DND-41 (cell line): ENCODE results near the gene TMEM190.

Experiments used
- ATAC-seq: fragments of 200-7000 bp; cut with Tn5 transposase; 3 replicates; pipeline ENCODE4 v1.9.1; 2021; ENCODE audit warnings: low read depth; ENCODE audit not compliant: insufficient read depth
- DNase-seq: peaks from one replicate; pipeline ENCODE4 v3.0.0-alpha.2; 2020
- H2AFZ ChIP-seq: 2 replicates; pipeline ENCODE4 v1.6.0; 2012; ENCODE audit warnings: low read depth, low read length
- H3K27ac ChIP-seq: 2 replicates; pipeline ENCODE4 v1.5.1; 2012; ENCODE audit warnings: low read length, inconsistent platforms
- H3K27me3 ChIP-seq: fragments of 200-600 bp; sonication (generic); 2 replicates; pipeline ENCODE4 v1.6.0; 2012; ENCODE audit warnings: low read length, mild to moderate bottlenecking, inconsistent platforms; ENCODE audit not compliant: insufficient read depth, poor library complexity
- H3K36me3 ChIP-seq: 2 replicates; pipeline ENCODE4 v1.5.1; 2012; ENCODE audit warnings: low read length, inconsistent platforms; ENCODE audit not compliant: insufficient read depth
- H3K4me1 ChIP-seq: 2 replicates; pipeline ENCODE4 v1.5.1; 2012; ENCODE audit warnings: mild to moderate bottlenecking, low read length; ENCODE audit not compliant: insufficient read depth
- H3K4me2 ChIP-seq: 2 replicates; pipeline ENCODE4 v1.6.0; 2012; ENCODE audit warnings: mild to moderate bottlenecking, moderate library complexity, low read length, inconsistent platforms; ENCODE audit not compliant: insufficient read depth
- H3K4me3 ChIP-seq, 2 experiments: fragments of 200-600 bp in 1 of 2; shearing (Covaris generic) in 1 of 2; 2 replicates each; pipeline ENCODE4 v1.5.1; 2012 to 2016; ENCODE audit warnings: inconsistent platforms in 2 of 2, low read length in 2 of 2, mild to moderate bottlenecking in 2 of 2, low read depth in 1 of 2, moderate library complexity in 1 of 2
- H3K79me2 ChIP-seq: 2 replicates; pipeline ENCODE4 v1.6.0; 2012; ENCODE audit warnings: low read length, inconsistent platforms; ENCODE audit not compliant: insufficient read depth
- H3K9ac ChIP-seq: 2 replicates; pipeline ENCODE4 v1.6.0; 2012; ENCODE audit warnings: low read depth, mild to moderate bottlenecking, inconsistent platforms, low read length, moderate library complexity
- H3K9me3 ChIP-seq: 2 replicates; pipeline ENCODE4 v1.5.1; 2012; ENCODE audit warnings: low read length, moderate library complexity, mild to moderate bottlenecking, inconsistent platforms; ENCODE audit not compliant: insufficient read depth, severe bottlenecking
- H4K20me1 ChIP-seq: 2 replicates; pipeline ENCODE4 v1.6.0; 2012; ENCODE audit warnings: low read length; ENCODE audit not compliant: insufficient read depth
- EZH2 ChIP-seq: IDR thresholded peaks from 3 replicates; pipeline ENCODE4 v1.6.1; 2012; ENCODE audit warnings: borderline replicate concordance, low read depth, mild to moderate bottlenecking, moderate library complexity, low read length, inconsistent platforms; ENCODE audit not compliant: severe bottlenecking
- TF ChIP-seq, protein P1 (sequence below): IDR thresholded peaks from 2 replicates; pipeline ENCODE4 v1.5.1; 2012; ENCODE audit warnings: borderline replicate concordance, low read length, moderate library complexity, mild to moderate bottlenecking; ENCODE audit not compliant: poor library complexity, severe bottlenecking; ENCODE audit errors: extremely low read depth

TMEM190 gene

DNA sequence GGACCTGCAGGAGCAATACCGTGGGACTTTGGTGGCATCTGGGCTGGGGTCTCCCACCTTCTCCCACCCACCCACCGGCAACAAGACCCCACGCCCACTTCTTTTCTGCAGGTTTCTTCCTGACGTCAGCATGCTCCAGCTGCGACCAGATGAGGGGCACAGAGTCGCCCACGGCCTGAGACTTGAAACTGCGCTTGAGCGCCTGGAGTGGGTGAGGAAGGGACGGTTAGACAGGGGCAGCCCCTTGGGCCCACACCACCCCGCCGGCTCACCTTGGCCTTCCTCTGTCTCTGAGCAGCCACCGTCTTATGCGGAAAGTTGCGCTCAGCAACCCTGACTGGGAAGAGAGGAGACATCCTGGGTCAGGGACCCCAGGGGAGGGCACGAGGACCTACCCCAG lies 15.7 kb upstream of the TMEM190 start:
- no peaks in the 10 kb centered on the region for H3K79me2 ChIP-seq
- no peak overlapping the region for H2AFZ ChIP-seq
- H3K27ac ChIP-seq: no peak overlapping the region
- H3K9me3 ChIP-seq: no peaks in the 10 kb centered on the region
- no peak overlapping the region for H3K4me2 ChIP-seq
- no peaks in the 10 kb centered on the region for H3K4me1 ChIP-seq
- no peak for DNase-seq
- H3K27me3 ChIP-seq: no peaks in the 10 kb centered on the region
- H3K4me3 ChIP-seq: no peak overlapping the region
- no peaks in the 10 kb centered on the region for H4K20me1 ChIP-seq
- ATAC-seq: no peak
- no peak overlapping the region for H3K9ac ChIP-seq
- H3K36me3 ChIP-seq: no peaks in the 10 kb centered on the region
- TF ChIP-seq EZH2: no peak
- TF ChIP-seq, protein P1, sequence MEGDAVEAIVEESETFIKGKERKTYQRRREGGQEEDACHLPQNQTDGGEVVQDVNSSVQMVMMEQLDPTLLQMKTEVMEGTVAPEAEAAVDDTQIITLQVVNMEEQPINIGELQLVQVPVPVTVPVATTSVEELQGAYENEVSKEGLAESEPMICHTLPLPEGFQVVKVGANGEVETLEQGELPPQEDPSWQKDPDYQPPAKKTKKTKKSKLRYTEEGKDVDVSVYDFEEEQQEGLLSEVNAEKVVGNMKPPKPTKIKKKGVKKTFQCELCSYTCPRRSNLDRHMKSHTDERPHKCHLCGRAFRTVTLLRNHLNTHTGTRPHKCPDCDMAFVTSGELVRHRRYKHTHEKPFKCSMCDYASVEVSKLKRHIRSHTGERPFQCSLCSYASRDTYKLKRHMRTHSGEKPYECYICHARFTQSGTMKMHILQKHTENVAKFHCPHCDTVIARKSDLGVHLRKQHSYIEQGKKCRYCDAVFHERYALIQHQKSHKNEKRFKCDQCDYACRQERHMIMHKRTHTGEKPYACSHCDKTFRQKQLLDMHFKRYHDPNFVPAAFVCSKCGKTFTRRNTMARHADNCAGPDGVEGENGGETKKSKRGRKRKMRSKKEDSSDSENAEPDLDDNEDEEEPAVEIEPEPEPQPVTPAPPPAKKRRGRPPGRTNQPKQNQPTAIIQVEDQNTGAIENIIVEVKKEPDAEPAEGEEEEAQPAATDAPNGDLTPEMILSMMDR: no peak

DNA sequence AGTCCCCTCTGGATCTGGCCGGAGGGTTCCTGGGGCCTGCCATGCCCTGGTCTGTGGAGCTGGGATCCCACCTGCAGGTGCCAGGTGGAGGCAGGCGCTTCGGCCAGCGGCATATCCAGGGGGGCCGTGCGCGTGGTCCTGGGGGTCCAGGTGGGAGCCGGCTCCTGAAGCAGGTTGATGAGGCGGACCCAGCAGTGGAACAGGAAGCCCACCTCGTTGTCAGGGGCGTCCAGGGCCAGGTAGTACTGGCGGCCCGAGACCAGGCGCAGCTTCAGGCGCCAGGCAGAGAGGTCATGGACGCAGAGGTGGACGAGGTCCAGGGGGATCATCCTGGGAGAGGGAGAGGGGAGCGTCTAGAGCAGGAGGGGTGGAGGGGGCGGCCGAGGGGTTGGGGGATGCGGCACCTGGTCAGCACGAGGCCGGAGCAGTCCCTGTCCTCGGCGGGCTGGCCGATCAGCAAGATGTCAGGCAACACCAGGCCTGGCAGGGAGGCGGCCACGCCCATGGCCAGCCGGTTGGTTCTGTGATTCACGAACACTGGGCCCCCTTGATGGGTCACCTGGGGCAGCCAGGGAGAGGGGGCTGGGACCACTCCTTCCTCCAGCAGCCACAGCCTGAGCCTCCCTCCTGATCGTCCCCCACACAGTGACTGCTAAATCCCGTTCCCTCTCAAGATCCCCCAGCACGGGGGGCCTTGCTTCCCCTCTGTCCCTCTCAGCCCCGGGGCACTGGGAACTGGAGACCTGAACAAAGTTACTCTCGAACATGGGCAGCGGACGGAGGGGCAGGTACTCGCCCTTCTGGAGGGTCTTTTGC lies 14.2 kb upstream of the TMEM190 start:
- Histone ChIP-seq H3K36me3 (no peaks in the 10 kb centered on the region), H4K20me1 (no peaks in the 10 kb centered on the region), H3K27ac (no peak overlapping the region), H3K9me3 (no peaks in the 10 kb centered on the region), H3K4me1 (no peaks in the 10 kb centered on the region), H3K4me2 (no peak overlapping the region), H2AFZ (no peak overlapping the region), H3K27me3 (no peaks in the 10 kb centered on the region), H3K9ac (no peak overlapping the region), H3K4me3 (no peak overlapping the region), H3K79me2 (no peaks in the 10 kb centered on the region)
- DNase-seq: no peak
- ATAC-seq: no peak
- no peak for TF ChIP-seq EZH2
- TF ChIP-seq, protein P1: no peak

DNA sequence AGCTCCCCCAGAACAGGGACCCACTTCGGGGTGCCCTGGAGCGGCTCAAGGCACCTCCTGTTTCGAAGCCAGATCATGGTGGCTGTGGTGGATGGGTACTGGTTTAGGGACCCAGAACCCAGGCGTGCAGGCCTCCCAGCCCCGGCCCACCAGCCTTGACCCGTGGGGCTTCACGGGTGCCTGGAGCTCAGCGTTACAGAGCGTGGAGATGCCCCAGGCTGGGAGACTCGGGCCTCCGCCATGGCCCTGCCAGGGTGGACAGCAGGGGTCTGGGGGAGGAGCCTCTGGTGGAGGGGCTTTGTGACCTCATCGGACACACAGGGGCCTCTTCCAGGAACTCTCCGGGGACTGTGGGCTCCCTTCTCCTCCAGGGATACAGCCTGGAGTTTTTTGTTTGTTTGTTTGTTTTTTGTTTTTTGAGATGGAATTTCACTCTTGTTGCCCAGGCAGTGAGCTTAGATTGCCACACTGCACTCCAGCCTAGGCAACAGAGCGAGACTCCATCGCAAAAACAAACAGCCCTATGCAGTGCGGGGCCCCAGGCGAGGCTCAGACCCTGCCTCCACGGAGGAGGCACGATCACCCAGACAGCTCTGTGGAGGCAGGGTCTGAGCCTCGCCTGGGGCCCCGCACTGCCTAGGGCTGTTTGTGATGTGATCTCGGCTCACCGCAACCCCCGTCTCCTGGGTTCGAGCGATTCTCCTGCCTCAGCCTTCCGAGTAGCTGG lies 13.5 kb upstream of the TMEM190 start, which contains the start of gene GARIN5B:
GARIN5B (minus strand) TSS at position 271 of the 727 bp plus-strand sequence; CDS start at position 77, 194 bp downstream.
- DNase-seq (no peak), ATAC-seq (no peak)
- H4K20me1 ChIP-seq: no peaks in the 10 kb centered on the region
- H2AFZ ChIP-seq: no peak within 1 kb of the TSS
- H3K4me3 ChIP-seq: no peak within 1 kb of the TSS
- H3K36me3 ChIP-seq: no peaks in the 10 kb centered on the region
- H3K4me2 ChIP-seq: no peak within 1 kb of the TSS
- no peaks in the 10 kb centered on the region for H3K4me1 ChIP-seq
- H3K79me2 ChIP-seq: no peaks in the 10 kb centered on the region
- H3K27me3 ChIP-seq: no peaks in the 10 kb centered on the region
- no peak for TF ChIP-seq EZH2
- H3K27ac ChIP-seq: no peak within 1 kb of the TSS
- no peaks in the 10 kb centered on the region for H3K9me3 ChIP-seq
- H3K9ac ChIP-seq: no peak within 1 kb of the TSS

DNA sequence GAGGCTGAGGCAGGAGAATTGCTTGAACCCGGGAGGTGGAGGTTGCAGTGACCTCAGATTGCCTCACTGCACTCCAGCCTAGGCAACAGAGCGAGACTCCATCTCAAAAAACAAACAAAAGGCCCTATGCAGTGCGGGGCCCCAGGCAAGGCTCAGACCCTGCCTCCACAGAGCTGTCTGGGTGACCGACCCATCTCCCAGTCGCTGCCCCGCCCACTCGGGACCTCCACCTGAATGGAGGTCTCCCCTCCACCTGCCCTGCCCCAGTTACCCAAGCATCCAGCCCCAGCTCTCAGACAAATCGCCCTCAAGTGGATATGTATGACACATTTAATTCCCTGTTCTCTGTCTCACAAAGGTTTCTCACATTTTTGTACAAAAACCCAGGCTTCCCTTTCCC lies 11.4 kb upstream of the TMEM190 start:
- no peaks in the 10 kb centered on the region for H3K4me1 ChIP-seq
- no peaks in the 10 kb centered on the region for H4K20me1 ChIP-seq
- no peak for DNase-seq
- no peak overlapping the region for H3K4me3 ChIP-seq
- ATAC-seq: no peak
- no peaks in the 10 kb centered on the region for H3K9me3 ChIP-seq
- H2AFZ ChIP-seq: no peak overlapping the region
- no peaks in the 10 kb centered on the region for H3K79me2 ChIP-seq
- no peaks in the 10 kb centered on the region for H3K27me3 ChIP-seq
- no peak overlapping the region for H3K27ac ChIP-seq
- no peaks in the 10 kb centered on the region for H3K36me3 ChIP-seq
- H3K4me2 ChIP-seq: no peak overlapping the region
- H3K9ac ChIP-seq: no peak overlapping the region
- TF ChIP-seq EZH2: no peak
- TF ChIP-seq, protein P1: no peak
